GM12801 (cell line): ENCODE measurements around the gene FRMD4B.

Source experiments
- CTCF ChIP-seq: IDR thresholded peaks from one replicate; pipeline ENCODE4 v1.5.1; 2011; ENCODE audit warnings: control low read depth; ENCODE audit not compliant: insufficient read length; ENCODE audit errors: extremely low read depth

The FRMD4B gene

GRCh38 chr3:69371816-69372215 lies 14.1 kb downstream of the FRMD4B start:
- no peak for TF ChIP-seq CTCF

DNA sequence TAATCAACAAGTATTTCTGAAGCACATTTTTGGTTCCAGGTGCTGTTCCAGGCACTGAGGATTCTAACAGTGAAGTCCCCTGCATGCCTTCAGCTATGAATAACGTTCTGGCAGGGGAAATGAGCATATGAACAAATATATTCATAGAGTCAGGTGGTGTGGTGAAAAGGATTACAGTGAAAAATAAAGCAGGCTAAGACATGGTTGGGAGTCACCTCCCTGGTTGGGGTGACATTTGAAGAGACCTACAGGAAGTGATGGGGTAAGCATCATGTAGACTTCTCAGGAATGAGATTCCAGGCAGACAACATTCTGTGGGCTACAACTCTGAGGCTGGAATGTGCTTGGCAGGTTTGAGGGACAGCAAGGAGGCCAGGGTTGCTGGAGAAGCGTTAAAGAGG lies 15.0 kb downstream of the FRMD4B start:
- TF ChIP-seq CTCF = no peak

DNA sequence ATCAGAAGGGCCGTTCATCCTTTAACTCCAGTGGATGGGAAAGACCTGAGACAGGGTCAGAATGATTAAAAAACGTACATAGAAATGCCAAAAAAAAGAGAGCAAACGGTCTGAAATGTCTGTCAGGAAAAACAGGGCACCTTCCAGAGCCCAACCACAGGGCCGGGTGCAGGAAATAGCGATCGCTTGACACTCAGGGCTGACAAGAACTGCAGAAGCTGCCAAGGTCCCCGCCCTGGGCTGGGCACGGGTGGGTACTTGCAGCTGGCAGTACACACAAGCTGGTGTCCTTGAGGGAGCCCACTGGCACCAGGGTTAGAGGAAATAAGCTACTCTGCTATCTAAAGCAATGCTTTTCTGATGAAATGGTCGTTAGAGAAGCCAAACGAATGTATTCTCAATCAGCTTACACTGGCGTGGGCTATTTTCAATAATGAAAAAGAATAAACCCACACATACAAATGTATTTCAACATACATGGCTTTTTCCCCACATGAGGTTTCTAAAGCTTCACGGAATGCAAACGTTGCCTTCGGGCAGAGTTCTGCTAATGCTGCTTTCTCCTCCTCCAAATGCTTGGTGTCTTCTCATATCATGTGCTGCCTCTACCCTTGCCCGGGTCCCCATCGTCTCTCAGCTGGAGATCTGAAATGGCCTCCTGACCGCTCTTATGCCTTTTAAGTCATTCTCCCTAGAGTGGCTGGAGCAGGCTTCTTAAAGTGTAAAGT lies 15.6 kb downstream of the FRMD4B start:
- TF ChIP-seq CTCF = no peak

GRCh38 chr3:69368129-69368741 lies 17.7 kb downstream of the FRMD4B start:
- no peak for TF ChIP-seq CTCF

- TF ChIP-seq CTCF = no peak
These were observed 18.3 kb downstream of the FRMD4B start for GRCh38 chr3:69367586-69367985.

DNA sequence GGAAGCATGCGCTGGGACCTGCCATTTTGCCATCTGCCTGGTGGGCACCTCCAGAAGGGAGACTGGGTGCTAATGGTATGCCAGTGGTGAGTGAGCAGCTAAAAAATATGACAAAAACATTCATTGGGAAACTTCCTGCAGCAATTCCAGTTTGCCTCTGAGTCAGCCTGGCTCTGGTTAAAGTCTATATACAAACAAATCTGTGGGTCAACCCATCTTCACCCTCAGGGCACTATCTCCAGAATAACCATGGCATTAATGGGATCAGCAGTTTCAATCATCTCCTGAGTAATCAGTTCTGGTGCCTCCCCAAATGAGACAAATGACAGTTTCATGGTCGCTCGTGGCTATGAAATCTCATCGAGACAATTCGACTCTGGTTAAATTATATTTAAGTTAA lies 21.5 kb downstream of the FRMD4B start:
- no peak for TF ChIP-seq CTCF

- TF ChIP-seq CTCF = no peak
These were observed 25.2 kb downstream of the FRMD4B start for GRCh38 chr3:69360690-69361089.
